DOHH2 (cell line): ENCODE results near the gene USP46.

Source experiments
- H3F3A ChIP-seq: fragments of 200-600 bp; sonication (generic), shearing (Covaris generic); 2 replicates; pipeline ENCODE4 v1.6.0; 2016; ENCODE audit warnings: antibody characterized with exemption, mild to moderate bottlenecking; ENCODE audit not compliant: control insufficient read depth, insufficient read depth
- H3K27ac ChIP-seq: fragments of 200-600 bp; sonication (generic); 2 replicates; pipeline ENCODE4 v1.5.1; 2014; ENCODE audit warnings: low read depth, mild to moderate bottlenecking, low read length, moderate library complexity
- H3K27me3 ChIP-seq: fragments of 200-600 bp; sonication (generic); 2 replicates; pipeline ENCODE4 v1.6.1; 2014; ENCODE audit warnings: mild to moderate bottlenecking, low read length, mixed read lengths; ENCODE audit not compliant: control insufficient read depth
- H3K36me3 ChIP-seq: fragments of 200-600 bp; sonication (generic); 2 replicates; pipeline ENCODE4 v1.6.1; 2014; ENCODE audit warnings: mild to moderate bottlenecking, low read length, moderate library complexity, mixed read lengths; ENCODE audit not compliant: control insufficient read depth
- H3K4me1 ChIP-seq: fragments of 200-600 bp; sonication (generic); 2 replicates; pipeline ENCODE4 v1.6.1; 2014; ENCODE audit warnings: mild to moderate bottlenecking, low read length, mixed read lengths; ENCODE audit not compliant: control insufficient read depth
- H3K4me2 ChIP-seq: fragments of 200-600 bp; sonication (generic); 2 replicates; pipeline ENCODE4 v1.6.0; 2014; ENCODE audit warnings: mild to moderate bottlenecking, low read length, moderate library complexity
- H3K4me3 ChIP-seq: fragments of 200-600 bp; sonication (generic); 2 replicates; pipeline ENCODE4 v1.5.1; 2014; ENCODE audit warnings: mild to moderate bottlenecking, low read length, mixed read lengths
- H3K79me2 ChIP-seq: fragments of 200-600 bp; sonication (generic); 2 replicates; pipeline ENCODE4 v1.6.1; 2014; ENCODE audit warnings: mild to moderate bottlenecking, low read length, mixed read lengths; ENCODE audit not compliant: control insufficient read depth
- H3K9me2 ChIP-seq: fragments of 200-600 bp; sonication (generic); replicated peaks from 2 replicates; pipeline ENCODE4 v1.6.1; 2014; ENCODE audit warnings: mild to moderate bottlenecking, low read length, mixed read lengths; ENCODE audit not compliant: control insufficient read depth
- H3K9me3 ChIP-seq: fragments of 200-600 bp; sonication (generic); 2 replicates; pipeline ENCODE4 v1.6.1; 2014; ENCODE audit warnings: antibody characterized with exemption, low read length, mixed read lengths; ENCODE audit not compliant: control insufficient read depth, insufficient read depth
- H4K20me1 ChIP-seq: fragments of 200-600 bp; sonication (generic); 2 replicates; pipeline ENCODE4 v1.6.0; 2014; ENCODE audit warnings: low read depth, mild to moderate bottlenecking, antibody characterized with exemption, low read length, moderate library complexity; ENCODE audit not compliant: control insufficient read depth, insufficient read depth
- CTCF ChIP-seq: fragments of 200-600 bp; sonication (generic); IDR thresholded peaks from one replicate; pipeline ENCODE4 v1.5.1; 2014; ENCODE audit warnings: antibody characterized with exemption, mild to moderate bottlenecking, low read depth, low read length; ENCODE audit not compliant: poor library complexity, severe bottlenecking
- EZH2phosphoT487 ChIP-seq: fragments of 200-600 bp; sonication (generic); IDR thresholded peaks from 2 replicates; pipeline ENCODE4 v1.6.1; 2017; ENCODE audit warnings: borderline replicate concordance, mild to moderate bottlenecking, antibody characterized with exemption, low read length, moderate library complexity, mixed read lengths

Gene USP46

GRCh38 chr4:52578951-52579350 is 80.2 kb downstream of the USP46 start:
- H3K27ac ChIP-seq = no peak overlapping the region
- no peak for TF ChIP-seq CTCF
- no peak for TF ChIP-seq EZH2phosphoT487
- no peaks in the 10 kb centered on the region for H3K4me1 ChIP-seq
- H3F3A ChIP-seq = no peaks in the 10 kb centered on the region
- no peaks in the 10 kb centered on the region for H3K27me3 ChIP-seq
- H3K79me2 ChIP-seq = no peaks in the 10 kb centered on the region
- H3K9me2 ChIP-seq = no peaks in the 10 kb centered on the region
- no peaks in the 10 kb centered on the region for H3K36me3 ChIP-seq
- no peak overlapping the region for H3K4me2 ChIP-seq
- H3K9me3 ChIP-seq = no peaks in the 10 kb centered on the region
- H3K4me3 ChIP-seq = no peak overlapping the region
- H4K20me1 ChIP-seq = no peaks in the 10 kb centered on the region

GRCh38 chr4:52577624-52577962 is 81.5 kb downstream of the USP46 start:
- Histone ChIP-seq H3K4me1 (no peaks in the 10 kb centered on the region), H3K79me2 (no peaks in the 10 kb centered on the region), H3K27me3 (no peaks in the 10 kb centered on the region), H3K9me3 (no peaks in the 10 kb centered on the region), H3F3A (no peaks in the 10 kb centered on the region), H3K36me3 (no peaks in the 10 kb centered on the region), H4K20me1 (no peaks in the 10 kb centered on the region), H3K9me2 (no peaks in the 10 kb centered on the region), H3K4me2 (no peak overlapping the region), H3K27ac (no peak overlapping the region), H3K4me3 (no peak overlapping the region)
- TF ChIP-seq EZH2phosphoT487 = no peak
- no peak for TF ChIP-seq CTCF

- no peaks in the 10 kb centered on the region for H3K36me3 ChIP-seq
- H3K9me2 ChIP-seq = no peaks in the 10 kb centered on the region
- H3K27me3 ChIP-seq = no peaks in the 10 kb centered on the region
- TF ChIP-seq EZH2phosphoT487 (no peak), CTCF (no peak)
- H4K20me1 ChIP-seq = no peaks in the 10 kb centered on the region
- no peaks in the 10 kb centered on the region for H3F3A ChIP-seq
- H3K9me3 ChIP-seq = no peaks in the 10 kb centered on the region
- H3K4me1 ChIP-seq = no peaks in the 10 kb centered on the region
- no peak overlapping the region for H3K27ac ChIP-seq
- no peak overlapping the region for H3K4me3 ChIP-seq
- no peaks in the 10 kb centered on the region for H3K79me2 ChIP-seq
- no peak overlapping the region for H3K4me2 ChIP-seq
Observed at GRCh38 chr4:52576961-52577623, 82.0 kb downstream of the USP46 start.

- Histone ChIP-seq H3K27ac (no peak overlapping the region), H3K4me2 (no peak overlapping the region), H4K20me1 (no peaks in the 10 kb centered on the region), H3K9me3 (no peaks in the 10 kb centered on the region), H3K27me3 (no peaks in the 10 kb centered on the region), H3K36me3 (no peaks in the 10 kb centered on the region), H3F3A (no peaks in the 10 kb centered on the region), H3K4me1 (no peaks in the 10 kb centered on the region), H3K4me3 (no peak overlapping the region), H3K9me2 (no peaks in the 10 kb centered on the region), H3K79me2 (no peaks in the 10 kb centered on the region)
- no peak for TF ChIP-seq EZH2phosphoT487
- TF ChIP-seq CTCF = no peak
Observed at GRCh38 chr4:52576326-52576725, 82.8 kb downstream of the USP46 start.
